NCI-H1694 (cell line): ENCODE measurements around the gene SLC35G1.

Source experiments
- DNase-seq: peaks from one replicate; lab custom pipeline; 2025; lab: John Stamatoyannopoulos, UW

SLC35G1 gene

DNA sequence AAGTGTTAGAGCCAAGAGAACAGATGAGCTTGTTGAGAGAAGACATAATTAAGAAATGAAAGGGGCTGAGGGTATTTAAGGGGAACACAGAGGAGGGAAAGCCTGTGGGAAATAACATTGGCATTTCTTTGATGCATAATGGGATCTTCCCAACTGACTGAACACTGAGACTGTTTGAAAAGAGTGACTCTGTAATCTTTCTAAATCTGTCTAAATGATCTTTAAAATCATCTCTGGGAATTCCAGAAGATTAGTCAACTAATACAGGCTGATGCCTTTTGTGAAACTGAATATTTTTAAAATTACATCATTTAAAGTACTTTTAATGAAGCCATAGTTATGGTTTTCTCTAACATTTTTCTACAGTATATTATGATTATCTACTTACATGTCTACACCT is 17.4 kb upstream of the SLC35G1 start:
- no peak for DNase-seq

DNA sequence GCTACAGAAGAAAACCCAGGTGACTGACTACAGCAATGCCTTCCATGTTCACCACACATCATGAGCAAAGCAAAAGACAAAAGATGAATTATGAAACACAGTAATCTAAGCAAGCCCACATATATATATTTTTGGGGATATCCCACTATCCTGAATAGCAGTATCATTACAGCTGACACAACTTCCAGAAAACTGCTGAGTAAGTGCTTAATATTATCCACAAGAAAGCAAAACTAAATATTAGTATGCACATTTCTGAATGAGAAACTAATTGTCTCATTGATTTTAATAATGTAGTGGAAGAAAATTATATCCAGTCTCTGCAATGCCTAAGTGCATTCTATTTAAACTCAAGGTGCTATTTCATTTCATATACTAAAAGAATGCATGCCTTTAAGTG is 14.5 kb upstream of the SLC35G1 start:
- DNase-seq: no peak

DNA sequence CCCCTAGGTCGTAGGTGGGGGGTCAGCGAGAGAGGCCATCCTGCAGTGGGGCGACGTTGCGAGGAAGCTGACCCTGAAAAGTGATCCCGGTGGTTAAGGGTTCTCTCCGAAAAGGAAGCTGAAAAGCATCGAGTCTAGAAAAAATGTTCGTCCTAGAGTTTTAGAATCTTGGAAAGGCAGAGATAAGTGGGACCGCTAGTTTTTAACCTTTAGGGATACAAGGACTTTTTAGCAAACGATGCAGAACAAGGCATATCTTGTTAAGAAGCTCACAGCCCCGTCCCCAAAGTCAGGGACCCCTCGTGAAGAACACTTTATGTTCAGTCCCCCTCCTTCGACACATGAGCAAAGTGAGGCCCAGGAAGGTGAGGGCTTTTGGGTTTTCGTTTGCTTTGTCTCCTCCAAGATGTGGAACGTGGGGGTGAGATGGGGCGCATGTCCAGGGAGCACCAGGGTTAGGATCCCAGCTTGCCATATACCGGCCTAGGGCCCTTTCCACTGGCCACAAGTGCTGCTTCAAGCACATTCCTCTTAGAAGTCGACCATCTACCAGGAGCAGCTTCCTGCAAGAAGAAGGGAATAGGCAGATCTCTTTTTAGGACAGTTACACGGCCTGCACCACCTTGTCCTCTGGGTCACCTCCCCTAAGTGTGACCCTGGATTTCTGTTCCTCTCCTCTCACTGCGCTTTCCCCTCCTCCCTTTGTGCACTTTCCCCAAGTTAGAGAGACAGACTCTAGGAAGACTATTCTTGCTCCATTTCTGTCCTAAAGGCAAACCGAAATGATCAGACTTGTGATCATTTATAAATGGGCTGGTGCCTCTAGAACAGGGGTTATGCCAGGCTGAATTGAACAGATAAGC is 969 bp downstream of the SLC35G1 start:
- DNase-seq: no peak

DNA sequence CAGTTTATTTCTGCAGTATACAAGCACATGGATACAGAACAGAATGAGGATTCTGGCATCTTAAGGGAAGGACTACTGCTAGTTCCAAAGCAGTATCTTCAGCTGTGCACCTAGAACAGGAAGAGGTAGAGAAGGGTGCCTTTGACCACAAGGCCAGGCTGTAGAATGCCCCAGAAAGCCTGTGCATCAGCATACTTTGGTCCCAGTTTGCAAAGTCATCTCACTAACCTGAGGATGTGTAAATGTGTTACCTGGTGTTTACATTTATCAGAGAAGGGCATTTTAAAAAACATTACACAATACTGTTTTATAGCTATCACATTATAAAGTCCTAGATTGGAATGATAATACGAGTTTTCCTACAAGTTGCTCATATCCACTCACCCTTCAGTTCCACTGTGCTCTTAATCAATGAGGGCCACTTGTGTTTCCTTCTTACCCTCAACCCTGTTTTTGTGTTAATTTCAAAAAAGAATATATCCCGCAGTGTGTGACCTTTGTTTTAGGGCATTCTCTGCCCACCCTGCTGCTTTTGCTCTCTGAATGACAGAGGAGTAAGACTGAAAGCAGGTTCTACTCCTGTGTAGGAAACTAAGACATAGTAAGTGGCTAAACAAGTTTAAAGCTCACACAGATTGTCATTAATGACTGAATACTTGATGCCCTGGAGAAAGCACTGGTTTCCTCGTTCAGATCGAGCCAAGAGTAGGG is 3.4 kb downstream of the SLC35G1 start:
- no peak for DNase-seq

DNA sequence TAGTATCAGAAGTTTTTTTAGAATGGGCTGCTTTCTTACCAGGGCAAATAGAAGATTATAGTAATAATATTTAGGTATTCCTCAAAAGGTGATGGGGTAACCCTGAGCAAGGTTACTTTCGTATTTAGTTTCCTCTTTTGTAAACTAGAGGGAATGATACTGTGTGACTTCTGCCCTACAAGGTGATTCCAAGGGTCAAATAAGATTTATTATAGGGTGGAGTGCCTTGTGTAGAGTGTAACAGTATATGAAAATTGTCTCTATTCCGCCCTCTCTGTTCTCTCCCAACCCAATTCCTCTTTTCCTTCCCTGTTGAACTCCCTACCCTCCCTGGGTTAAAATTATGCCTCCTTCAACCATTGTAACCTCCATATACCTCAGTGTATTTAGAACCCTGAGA is 5.3 kb downstream of the SLC35G1 start:
- DNase-seq: no peak

DNA sequence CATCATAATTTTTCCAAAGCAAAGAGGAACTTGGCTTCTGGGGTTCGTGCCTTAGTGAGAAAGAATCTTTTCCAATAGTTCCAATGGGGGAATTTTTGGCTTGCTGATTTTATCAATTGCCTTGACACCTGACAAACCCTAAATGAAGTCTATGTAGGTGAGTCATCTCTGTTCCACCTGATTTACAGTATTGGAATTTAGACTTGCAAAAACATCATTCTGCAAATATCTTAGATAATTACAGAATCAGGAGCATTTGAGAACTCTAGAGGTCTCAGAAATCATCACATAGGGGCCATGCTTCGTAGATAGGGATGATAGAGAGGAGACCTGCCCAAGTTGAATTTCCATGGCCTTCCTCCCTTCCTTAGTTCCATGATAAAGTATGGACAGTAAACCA is 9.3 kb downstream of the SLC35G1 start:
- no peak for DNase-seq

DNA sequence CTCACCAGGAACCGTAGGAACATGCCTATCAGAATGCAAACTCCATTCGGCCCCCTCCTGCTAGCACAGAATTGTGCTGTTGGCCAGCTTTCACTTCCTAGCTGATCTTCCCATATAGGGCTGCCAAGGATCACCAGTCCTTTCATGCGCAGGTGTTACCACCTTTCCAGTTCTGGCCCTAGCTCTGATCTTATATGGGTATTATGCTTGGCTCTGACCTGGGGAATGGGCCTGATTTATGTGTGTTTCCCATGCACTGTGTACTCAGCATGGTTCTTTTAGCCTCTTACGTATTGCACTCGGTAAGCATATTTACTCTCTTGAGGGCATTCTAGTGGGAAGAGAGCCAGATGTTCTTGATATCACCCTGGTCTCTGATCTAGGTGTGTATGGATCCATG is 11.1 kb downstream of the SLC35G1 start:
- no peak for DNase-seq

DNA sequence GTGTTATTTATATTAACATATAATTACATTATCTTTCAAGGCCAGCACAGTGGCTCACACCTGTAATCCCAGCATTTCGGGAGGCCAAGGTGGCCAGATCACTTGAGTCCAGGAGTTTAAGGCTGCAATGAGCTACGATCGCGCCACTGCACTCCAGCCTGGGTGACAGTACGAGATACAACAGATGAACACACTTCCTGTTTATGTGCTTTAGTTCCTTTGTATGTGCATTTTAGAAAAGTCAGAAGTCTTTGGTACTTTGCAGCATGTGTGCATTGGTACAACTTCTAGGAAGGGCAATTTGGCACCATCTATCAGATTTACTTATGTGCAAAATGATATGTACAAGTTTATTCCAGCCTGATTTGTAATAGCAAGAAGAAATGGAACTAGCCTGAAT is 13.3 kb downstream of the SLC35G1 start:
- no peak for DNase-seq

DNA sequence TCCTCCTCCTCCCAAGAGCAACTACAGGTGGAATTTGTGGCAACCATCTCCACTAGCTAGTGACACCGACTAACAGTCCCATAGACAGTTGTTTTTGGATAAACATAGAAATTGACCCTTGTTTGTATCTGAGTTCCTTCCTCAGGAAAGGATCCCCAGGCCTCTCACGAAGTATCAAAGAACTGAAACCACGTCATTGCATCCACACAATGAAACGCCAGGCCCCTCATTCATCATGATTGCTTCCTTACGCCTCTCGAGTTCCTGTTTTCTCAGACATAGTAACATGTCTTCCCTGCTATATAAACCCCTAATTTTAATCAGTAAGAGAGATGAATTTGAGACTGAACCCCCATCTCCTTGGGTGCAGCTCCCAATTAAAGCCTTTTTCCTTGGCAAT is 18.1 kb downstream of the SLC35G1 start:
- no peak for DNase-seq

DNA sequence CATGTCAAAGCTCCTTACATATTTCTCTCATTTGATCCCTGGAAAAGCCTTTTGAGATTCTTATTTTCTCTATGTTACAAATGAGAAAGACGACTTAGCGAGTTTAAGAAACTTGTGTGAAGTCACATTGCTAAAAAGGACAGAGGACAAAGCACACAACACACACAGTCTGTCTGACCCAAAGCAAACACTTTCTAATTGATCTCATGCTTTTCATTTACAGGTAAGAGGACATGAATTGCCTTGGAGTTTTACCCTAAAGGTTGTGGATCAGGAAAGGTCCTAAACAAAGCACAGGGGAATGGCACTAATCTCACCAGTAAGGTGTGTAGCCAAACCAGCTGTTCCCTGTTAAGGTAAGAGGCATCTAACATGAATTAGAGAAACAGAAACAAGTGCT is 18.7 kb downstream of the SLC35G1 start:
- no peak for DNase-seq

DNA sequence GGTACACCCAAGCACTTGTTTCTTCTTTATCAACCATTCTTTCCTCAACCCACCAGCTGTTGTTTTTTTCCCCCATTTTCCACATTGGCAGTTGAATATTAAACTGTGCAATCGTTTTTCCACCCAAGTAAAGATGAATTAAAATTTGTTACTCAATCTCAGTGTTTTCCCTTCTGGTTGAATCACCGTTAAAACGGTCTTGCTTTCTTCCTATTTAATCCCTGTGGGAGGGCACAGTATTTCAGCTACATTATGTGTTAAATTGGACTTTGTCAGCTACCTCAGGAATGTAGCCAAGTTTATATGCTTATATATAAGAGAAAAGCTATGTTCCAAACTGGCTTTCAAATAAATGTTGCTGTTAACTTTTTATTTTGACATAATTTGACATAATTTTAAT is 19.9 kb downstream of the SLC35G1 start:
- no peak for DNase-seq

DNA sequence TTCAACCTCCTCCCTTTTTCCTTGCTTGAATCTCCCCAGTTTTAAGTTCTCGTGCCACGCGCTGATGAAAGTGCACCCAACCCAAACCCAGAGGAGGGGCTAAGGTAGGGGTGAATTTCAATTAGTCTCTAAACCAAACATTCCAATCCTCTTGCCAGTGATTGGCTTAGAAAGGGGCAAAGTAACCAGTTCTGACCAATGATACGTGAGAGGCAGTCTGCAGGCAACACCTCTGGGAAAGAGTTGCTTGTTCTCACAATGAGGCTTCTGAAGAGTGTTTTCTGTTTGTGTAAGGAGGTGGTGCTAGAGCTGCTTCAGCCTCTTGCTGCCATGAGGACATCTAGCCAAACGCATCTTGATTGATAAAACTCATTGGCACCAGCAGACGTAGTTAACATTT is 21.8 kb downstream of the SLC35G1 start:
- no peak for DNase-seq

DNA sequence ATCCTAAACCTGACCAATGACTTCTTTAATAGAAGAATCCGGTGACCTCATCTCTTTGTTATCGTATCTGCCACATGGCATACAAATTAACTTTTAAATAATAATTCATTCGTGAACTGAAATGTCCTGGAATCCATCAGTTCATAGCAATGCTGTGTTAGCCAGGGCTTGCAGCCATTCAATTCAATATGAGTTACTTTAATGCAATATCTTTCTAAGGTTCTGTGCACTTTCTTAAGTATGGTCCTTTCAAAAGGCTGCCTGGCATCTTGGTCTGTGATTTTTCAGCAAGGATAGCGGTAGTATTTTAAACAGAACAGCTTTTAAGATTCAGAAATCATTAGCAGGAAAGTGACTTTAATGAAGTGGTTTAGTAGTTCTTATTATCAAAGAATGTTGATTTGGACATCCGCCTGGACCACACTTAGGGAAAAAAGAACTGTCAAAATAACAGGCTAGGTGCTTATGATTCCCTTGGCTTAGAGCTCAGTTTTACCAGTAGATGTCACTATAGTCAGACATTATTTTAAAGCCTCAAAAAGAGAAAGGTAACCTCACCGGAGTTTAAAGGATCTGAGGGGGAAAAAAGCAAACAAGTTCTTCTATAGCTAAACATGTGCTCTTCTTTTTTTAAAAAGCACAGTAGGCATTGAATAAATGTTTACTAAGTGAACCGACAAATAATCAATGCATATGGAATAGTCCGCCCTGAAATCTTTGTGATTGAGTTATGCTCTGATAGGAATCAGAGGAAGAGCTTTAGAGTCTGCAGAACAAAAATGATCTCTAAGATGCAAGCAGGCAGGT is 22.7 kb downstream of the SLC35G1 start:
- peak; percentile 23 for DNase-seq

DNA sequence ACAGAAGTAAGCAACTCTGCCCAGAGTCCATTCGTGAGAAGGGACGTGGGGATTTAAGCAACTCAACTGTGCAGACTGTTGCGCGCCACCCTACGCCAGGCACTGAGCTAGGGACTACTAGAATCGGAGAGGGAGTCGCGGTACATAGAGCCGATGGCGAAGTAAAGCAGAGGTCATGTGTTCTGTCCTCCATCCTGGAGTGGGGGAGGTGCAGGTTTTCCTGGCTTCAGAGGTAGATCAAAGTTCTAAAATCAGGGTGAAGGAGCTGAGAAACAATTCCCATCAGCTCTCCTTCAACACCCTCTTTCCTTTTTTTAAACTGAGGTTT is 23.2 kb downstream of the SLC35G1 start:
- DNase-seq: no peak

DNA sequence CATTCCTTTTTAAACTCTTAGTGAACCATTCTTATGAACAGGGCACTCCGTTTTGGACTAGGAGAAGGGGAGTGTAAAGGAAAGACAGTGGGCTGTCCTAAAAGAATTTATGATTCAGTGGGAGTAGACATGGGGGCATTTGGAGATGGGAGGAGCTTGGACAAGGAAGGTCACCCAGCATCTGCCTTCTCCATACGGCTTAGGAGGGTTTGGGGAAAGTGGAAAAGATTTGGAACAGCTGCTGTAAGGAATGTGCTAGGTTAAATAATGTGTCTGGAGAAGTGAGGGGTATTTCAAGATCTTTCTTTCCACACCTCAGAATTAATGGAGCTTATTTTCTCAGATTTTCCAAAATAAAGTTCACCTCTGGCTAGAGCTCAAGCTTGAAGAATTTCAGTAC is 24.0 kb downstream of the SLC35G1 start:
- DNase-seq: no peak

DNA sequence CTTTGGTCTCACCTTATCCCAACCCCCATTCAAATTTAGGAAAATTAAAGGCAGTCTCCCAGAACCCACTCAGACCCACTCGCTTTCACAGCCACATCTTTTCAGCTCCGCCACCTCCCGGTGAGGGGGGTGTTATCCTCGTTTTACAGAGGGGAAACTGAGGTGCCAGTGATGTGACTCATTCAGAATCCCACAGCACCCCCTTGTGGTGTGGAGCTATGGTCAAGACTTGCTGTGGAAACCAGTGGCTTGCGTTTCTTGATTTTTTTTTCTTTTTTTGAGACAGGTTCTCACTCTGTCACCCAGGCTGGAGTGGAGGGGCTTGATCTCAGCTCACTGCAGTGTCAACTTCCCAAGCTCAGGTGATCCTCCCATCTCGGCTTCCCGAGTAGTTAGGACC is 27.6 kb downstream of the SLC35G1 start:
- no peak for DNase-seq

DNA sequence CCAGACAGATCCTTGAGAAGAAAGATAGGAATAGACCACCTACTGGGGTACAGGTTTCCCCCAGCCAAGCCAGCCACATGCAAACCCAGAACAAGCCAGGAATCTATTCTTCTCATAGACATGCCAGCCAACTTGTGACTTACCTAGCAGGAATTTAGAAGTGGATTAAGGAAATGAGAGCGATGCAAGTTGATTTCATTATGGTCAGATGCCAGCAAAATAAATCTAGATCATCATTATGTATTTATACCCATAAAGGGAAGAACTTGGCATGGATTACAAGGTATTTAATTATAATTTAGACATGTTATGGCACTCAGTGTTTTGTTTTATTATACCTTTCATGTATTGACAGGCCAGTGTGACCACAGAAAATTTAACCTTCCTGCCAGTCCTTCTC is 32.8 kb downstream of the SLC35G1 start:
- no peak for DNase-seq

DNA sequence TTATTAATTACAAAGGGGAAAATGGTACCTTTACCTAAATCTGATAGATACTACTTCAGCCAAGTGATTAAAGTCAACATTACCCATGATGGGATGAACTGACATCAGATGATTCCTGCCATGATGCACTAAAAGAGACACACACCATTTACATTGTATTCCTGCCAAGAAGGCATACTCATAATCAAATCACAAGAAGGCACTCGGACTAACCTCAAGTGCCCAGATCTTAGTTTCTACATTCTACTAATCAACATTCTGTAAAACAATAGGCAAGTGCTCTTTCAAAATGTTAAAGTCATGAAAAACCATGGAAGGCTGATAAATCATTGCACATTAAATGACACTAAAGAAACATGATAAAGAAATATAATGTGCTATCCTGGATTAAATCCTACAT is 44.4 kb downstream of the SLC35G1 start:
- DNase-seq: no peak

DNA sequence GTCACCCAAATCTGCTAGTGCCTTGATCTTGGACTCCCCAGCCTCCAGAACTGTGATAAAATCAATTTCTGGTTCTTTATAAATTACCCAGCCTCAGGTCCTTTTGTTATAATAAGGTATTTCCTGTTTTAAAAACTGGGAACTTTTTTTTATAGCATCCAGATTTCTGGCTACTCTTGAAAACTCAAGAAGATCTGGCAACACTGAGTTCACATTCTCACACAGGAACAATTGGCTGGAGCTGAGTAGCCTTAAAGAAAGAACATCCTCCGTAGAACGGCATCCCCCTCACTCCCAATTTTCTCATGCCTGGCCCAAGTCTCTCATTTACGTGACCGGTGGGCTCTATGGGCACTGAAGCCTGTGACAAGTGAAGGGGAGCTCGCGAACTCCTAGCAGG is 47.1 kb downstream of the SLC35G1 start:
- DNase-seq: no peak

DNA sequence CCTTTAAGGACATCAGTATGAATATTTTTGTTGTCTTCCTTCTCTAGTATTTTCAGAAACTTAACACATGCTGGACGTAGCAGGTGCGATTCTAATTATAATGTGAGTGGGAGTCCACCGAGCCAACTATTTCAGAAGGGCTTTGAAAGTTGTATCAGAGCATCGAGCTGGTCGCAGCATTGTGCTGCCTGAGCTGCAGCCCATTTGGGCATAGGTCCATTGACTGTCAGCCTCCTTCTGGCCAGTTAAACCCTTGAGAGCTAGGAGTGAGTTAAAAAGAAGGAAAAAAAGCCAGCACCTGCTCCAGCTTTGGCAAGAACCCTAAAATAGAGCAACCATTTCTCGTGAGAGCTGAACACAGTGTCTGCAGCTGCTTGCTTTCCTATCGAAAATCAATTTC is 47.8 kb downstream of the SLC35G1 start:
- DNase-seq: no peak

DNA sequence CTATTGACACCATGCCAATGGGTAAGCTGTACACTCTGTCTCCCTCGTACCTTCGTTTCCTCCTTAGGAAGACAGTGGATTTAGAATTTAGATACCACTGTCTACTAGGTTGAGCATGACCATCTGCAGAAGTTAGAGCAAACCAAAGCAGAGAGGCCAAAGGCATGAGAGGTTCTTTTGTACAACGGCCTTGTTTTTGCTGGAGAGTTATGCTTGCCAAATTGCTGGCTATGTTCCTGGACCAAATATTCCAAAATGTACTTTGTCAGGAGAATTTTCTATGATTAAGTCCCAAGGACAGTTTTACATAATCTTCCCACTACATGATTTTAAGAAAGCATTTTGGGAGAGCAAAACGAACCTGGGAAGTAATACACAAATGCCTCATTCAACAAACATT is 52.0 kb downstream of the SLC35G1 start:
- DNase-seq: no peak

DNA sequence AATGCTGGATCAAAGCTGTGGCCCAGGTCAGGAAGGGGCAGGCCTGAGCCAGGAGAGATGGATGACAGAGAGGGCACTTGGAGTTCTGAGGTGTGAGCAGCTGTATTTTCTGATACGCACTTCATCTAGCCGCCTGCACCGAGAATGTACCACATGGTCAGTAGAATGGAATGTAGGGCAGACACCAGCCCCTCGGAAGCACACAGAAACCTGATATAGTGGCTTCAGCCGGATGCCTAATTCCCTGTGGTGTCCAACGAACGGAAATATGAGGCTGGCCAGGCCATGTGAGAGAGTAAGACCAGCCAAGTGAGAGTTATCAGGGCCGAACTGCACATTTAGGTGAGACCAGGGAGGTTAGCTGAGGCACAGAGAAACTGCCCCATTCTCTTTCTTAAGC is 53.3 kb downstream of the SLC35G1 start:
- no peak for DNase-seq

DNA sequence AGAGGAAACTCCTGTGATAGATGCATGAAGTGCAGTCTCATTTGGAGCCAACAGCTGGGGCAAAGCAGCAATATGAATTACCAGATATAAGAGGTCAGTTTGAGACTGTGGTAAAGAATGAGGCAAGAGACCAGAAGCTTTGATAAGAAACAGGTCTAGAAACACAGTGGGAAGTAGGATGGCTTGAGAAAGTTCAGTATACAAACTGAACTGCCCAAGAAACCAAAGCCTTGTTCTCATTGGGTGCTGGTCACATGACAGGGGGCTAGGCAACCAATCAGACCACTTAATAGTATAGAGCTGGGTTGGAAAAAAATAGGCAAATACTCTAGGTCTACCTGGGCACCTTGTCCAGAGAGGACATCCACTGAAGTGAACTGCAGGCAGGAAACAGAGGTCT is 53.7 kb downstream of the SLC35G1 start:
- no peak for DNase-seq
